Mesenteric fat pad (tissue), 1 donor: Measurements from ENCODE around the gene C13orf46. TPM values are rescaled to one million over a fixed set of nuclear protein-coding genes. Genes with fewer than 3 reads are reported as not detected.

ENCODE experiments used
- DNase-seq: peaks from one replicate; pipeline ENCODE4 v3.0.0-alpha.2; 2020; ENCODE audit warnings: low spot score
- total RNA-seq: library from RNA; stranded (reverse); fragmentation: NEBNext Ultra II Directional; extraction: Animal tissue kit (Norgen Biotek cat#: 25700); gene quantifications from one replicate; pipeline ENCODE4 v1.2.1, GENCODE V29; 2021
- donor health status: DM: yes; HTN: yes; CAD: no.

C13orf46 gene
- total RNA-seq, 1 donor from 2014 or later = 2.5 TPM

GRCh38 chr13:113941571-113942191, 32.2 kb downstream of the C13orf46 start:
- DNase-seq = no peak

GRCh38 chr13:113939944-113940297, 34.0 kb downstream of the C13orf46 start:
- no peak for DNase-seq

- no peak for DNase-seq
These were observed 34.5 kb downstream of the C13orf46 start for GRCh38 chr13:113939129-113939943.

GRCh38 chr13:113938716-113939115, 35.2 kb downstream of the C13orf46 start:
- no peak for DNase-seq

GRCh38 chr13:113938246-113938645, 35.6 kb downstream of the C13orf46 start:
- DNase-seq = no peak

GRCh38 chr13:113937527-113938180, 36.2 kb downstream of the C13orf46 start:
- no peak for DNase-seq

- no peak for DNase-seq
These were observed 36.8 kb downstream of the C13orf46 start for GRCh38 chr13:113937073-113937472.

GRCh38 chr13:113936166-113936965, 37.5 kb downstream of the C13orf46 start:
- DNase-seq = no peak

- peak; percentile 86 for DNase-seq
These were observed 38.7 kb downstream of the C13orf46 start for GRCh38 chr13:113935001-113935844.

- DNase-seq = peak; percentile 78
These were observed 39.3 kb downstream of the C13orf46 start for GRCh38 chr13:113934576-113934975.

GRCh38 chr13:113933901-113934300, 40.0 kb downstream of the C13orf46 start:
- DNase-seq = peak; percentile 45

GRCh38 chr13:113931841-113932459, 41.9 kb downstream of the C13orf46 start:
- peak; percentile 53 for DNase-seq

GRCh38 chr13:113930671-113931637, 42.9 kb downstream of the C13orf46 start:
- peak; percentile 74 for DNase-seq

GRCh38 chr13:113929628-113930615, 44.0 kb downstream of the C13orf46 start:
- peak; percentile 85 for DNase-seq

GRCh38 chr13:113928685-113929627, 44.9 kb downstream of the C13orf46 start:
- DNase-seq = peak; percentile 91
